ENCODE data around the gene NR2E3.

DNA sequence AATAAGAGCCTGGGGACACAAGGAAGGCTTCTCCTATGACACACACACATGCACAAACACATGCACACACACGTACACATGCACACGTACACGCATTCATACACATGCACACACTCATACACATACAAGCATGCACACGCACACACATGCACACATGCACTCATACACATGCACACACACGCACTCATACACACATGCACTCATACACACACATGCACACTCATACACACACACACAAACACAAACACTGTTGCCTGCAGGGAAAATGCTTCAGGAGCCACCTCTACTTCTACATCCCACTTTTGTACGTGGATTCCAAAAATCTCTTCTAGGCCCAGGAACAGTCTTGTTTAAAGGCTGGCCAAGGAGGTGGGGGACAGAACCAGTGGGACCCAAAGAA lies 20.7 kb upstream of the NR2E3 start:
- TF ChIP-seq POLR2A (IDR thresholded peaks at IDR 0.05; ENCODE audit: low read length) (no peak), GATA1 (IDR thresholded peaks at IDR 0.05; ENCODE audit: low read depth, low read length) (no peak)
